ENCODE data around the gene RAD21L1.

The RAD21L1 gene

DNA sequence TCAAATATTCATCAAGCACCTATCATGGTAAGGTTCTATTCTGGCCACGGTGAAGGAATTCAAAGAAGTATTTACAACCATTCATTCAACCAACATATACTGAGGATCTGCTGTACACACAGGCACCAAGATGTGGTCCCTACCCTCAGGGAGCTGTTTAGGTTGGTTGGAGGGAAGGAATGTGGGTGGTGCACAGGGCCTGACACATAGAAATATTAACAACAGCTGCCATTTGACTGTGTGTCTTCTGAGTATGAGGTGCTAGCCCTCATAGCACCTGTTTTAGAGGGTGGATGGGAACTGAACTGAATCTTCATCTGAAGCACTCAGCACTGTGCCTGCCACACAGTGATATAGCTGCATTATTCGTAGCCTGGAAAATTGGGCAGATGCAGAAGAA, 47.5 kb downstream of the RAD21L1 start:
- no peak for DNase-seq (ENCODE audit: low spot score)

DNA sequence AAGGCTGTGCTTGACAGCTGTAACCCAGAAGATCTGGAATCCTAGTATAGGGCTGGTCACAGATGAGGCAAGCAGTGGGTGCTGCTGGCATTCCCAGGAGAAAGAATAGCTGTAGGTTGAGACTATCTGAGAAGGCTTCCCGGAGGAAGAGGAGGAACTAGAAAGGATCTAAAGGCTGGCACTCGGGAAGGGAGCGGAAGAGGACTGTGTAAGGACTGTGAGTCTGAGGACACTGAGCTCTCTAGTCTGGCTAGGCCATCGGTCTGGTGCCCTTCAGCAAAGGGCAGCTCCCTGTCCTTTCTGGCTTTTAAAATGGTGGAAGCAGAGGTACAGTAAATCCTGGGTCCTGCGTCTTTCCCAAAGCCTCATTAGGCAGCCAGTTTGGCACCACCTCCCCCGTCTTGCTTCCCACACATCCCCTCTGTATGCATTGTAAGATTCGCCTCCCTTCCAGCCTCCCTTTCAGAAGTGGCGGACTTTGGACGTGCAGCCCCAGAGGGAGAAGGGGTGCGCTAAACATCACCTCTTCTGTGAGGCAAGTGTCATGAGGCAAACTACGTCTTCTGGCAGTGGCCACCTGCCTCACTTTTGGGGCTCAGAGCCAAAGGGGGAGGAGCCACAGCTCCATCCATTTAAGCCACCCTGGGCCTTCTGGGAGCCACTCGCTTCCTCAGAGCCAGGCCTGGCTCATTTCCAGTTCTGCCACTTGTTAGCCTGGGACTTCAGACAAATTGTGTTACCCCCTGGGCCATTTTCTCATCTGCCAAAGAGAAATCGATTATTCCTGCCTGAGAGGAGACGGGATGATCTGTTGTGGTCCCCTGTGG, 48.9 kb downstream of the RAD21L1 start:
- no peak for DNase-seq (ENCODE audit: low spot score)

- DNase-seq (ENCODE audit: low spot score) = no peak
Observed at GRCh38 chr20:1275919-1276318, 50.1 kb downstream of the RAD21L1 start.

DNA sequence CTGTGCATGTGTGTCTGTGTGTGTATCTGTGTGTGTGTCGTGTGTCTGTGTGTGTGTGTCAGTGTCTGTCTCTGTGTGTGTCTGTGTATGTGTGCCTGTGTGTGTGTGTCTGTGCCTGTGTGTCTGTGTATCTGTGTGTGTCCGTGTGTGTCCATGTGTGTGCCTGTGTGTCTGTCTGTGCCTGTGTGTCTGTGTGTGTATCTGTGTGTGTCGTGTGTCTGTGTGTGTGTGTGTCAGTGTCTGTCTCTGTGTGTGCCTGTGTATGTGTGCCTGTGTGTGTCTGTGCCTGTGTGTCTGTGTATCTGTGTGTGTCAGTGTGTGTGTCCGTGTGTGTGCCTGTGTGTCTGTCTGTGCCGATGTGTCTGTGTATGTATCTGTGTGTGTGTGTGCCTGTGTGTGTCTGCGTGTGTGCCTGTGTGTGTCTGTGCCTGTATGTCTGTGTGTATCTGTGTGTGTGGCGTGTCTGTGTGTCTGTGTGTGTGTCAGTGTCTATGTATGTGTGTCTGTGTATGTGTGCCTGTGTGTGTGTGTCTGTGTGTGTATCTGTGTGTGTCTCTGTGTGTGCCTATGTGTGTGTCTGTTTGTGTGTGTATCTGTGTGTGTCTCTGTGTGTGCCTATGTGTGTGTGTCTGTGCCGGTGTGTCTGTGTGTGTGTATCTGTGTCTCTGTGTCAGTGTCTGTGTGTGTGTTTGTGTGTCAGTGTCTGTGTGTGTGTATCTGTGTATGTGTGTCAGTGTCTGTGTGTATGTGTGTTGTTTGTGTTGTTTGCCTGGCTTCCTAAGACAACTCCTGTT, 51.9 kb downstream of the RAD21L1 start:
- DNase-seq (ENCODE audit: low spot score) = no peak

DNA sequence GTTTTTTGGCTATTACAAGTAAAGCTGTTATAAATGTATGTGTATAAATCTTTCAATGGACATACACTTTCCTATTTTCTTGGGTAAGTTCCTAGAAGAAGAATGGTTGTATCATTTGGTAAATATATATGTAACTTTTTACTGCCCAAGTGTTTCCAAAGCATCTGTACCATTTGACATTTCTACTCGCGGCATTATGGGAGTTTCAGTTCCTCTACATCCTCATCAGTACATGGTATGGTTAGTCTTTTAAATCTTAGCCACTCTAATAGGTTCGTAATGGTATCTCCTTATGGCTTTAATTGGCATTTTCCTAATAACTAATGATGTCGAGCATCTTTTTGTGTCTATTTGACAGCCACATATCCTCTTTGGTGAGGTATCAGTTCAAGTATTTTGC, 53.1 kb downstream of the RAD21L1 start:
- DNase-seq (ENCODE audit: low spot score) = no peak

DNA sequence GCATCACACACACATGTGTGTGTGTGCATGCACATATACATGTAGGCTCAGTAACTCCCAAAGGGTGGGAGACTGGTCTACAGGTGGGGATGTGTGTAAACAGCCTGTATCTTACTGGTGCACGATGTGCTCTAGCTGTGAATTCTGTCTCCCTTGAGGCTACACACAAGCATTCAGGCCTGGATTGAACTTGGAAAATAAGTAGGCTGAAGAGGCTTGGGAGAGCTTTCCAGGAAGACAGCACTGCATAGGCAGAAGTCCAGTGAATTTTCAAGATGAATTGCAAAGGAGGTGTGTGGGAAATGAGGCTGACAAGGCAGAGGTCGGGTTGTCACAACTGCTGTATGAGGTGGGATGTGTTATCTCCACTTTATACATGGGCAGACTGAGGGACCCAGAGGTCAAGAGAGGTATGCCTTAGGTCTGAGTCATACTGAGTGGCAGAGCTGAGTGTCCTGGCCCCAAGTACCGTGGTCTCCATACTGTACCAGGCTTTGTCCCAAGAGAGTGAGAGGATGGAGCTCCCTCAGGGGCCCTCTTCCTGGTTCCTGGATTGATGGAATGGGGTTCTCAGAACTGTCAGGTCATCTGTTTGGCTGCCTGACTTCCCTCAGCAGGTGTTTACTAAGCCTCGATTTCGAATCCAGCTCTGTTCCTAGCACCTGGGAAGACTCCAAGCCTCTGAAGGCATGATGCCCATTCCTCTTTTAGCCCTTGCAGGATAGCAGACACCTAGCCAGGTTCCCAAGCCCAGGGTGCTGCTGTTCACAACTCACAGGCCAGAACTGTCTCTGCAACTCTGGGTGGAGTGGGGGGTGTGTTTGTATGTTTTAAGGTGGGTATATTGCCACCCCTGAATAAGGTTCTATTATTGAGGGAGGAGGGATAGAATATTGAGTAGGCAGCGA, 54.6 kb downstream of the RAD21L1 start:
- DNase-seq (ENCODE audit: low spot score) = no peak

GRCh38 chr20:1281279-1282057, 55.6 kb downstream of the RAD21L1 start:
- DNase-seq (ENCODE audit: low spot score) = no peak

- DNase-seq (ENCODE audit: low spot score) = no peak
Observed at GRCh38 chr20:1282966-1283365, 57.1 kb downstream of the RAD21L1 start.

DNA sequence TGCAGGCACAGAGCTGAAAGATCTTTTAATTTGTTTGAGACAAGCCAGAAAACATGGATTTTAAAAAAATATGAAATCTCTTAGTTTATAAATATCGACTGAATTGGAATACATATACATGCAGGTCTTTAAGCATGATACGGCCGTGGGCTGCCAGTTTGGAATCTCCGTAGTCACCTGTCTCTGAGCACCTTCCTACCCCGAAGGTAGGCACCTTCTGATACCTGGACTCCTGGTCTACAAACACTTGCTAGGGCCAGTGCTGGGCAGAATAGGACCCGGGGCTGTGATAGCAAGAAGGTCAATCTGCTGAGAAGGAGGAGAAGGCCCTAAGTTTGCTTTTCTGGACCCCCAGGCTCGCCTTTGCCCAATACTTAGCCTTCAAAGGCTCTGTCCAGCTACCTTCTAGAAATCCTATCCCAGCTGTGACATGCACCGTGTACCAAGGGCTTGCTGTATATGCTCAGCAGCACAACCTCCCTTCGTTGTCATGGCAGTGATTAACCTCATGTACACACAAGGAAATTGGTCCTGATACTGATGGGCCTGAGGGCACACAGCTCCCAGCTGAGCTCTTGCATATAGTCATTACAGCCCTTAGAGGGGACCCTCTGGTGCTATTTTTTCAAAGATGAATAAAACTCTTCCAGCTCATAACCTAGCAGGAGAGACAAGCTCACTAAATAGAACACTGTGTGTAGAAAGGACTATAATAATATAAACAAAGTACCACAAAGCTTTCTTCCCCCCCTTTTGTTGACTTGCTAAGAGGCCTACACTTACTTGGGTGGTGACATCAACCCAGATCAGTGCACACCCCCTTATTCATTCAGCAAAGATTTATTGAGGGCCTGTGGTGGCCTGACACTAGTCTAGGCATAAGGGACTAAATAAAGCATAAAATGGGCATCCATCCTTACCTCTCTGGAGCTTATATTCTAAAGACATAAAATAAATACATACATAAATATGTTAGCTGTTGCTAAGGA, 58.0 kb downstream of the RAD21L1 start:
- DNase-seq (ENCODE audit: low spot score) = no peak

DNA sequence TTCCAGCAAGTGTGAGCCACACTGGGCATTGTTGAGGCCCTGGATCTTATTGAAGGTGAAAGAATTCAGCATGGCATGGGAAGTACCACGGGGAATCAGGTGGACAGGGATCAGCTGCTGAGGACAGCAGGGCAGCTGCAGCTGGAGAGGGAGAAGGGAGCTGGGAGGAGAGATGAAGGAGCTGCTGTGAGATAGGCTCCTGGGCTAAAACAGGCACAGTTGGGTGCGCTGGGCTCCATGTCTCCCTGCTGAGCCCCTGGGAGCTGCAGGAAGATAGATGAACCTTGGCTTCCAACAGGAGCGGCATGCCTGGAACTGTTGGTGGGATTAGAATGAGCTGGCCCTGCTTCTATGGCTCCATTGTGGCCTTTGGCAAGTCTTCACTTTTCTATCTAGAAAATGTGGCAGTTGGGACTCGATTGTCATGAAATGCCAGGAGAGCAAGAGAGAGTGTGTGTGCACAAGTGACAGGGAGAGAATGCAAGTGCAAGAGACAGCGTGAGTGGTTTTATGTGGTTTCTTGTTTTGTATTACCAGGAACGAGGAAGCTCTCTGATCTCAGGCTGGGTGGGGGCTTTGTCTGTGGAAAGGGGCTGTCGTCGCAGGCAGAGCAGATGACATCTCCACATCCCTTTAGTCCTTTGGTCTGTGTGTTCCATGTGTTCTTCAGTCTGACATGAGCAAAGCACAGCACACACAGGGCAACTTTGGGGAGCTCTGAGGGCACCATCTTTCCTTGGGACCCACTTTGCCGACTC, 60.6 kb downstream of the RAD21L1 start:
- no peak for DNase-seq (ENCODE audit: low spot score)

- no peak for DNase-seq (ENCODE audit: low spot score)
Observed at GRCh38 chr20:1287306-1287705, 61.5 kb downstream of the RAD21L1 start.

- DNase-seq (ENCODE audit: low spot score) = no peak
Observed at GRCh38 chr20:1287787-1288569, 62.1 kb downstream of the RAD21L1 start.

DNA sequence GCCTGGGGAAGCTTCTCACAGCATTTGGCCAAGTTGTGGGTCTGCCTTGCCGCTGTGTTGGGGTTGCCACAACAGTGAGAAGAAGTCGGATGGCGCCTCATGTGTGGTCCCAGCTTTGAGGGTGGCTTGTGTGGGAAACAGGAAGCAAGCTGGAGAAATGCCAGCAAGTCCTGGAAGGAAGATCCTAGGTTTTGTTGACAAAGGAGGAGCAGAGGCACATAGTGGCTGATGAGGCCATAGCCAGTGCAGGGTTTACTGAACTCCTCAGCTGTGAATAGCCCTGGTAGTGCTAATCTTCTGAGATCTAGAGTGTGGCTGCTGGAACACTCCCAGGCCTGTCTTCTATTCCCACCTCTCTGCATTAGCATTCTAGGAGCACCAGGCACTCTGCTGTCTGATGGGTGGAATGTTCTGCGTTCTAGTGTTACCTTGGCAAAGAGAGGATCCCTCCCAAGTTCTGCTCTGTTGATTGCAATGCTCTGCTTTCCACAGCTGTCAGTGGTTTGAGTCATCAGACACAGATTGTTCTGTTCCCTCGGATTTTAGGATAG, 65.4 kb downstream of the RAD21L1 start:
- DNase-seq (ENCODE audit: low spot score) = no peak

DNA sequence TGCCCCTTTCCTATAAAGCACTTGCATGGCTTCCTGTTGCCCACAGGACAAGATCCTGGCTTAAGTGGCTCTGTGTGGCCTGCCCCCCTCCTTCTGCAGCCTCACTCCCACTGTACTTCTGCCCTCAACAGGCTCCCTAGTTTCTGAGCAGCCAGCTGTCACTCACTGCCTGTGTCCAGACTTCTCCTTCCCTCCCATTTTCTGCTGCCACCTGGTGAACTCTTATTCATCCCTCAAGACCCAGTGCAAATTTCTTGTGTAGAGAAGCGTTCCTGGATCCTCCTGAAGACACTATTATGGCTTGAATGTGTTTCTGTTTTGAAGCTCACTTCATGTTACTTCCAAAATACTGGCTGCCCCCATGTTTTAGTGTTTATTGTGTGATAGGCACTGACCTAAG, 66.8 kb downstream of the RAD21L1 start:
- DNase-seq (ENCODE audit: low spot score) = no peak

GRCh38 chr20:1293641-1294379, 68.0 kb downstream of the RAD21L1 start:
- no peak for DNase-seq (ENCODE audit: low spot score)

DNA sequence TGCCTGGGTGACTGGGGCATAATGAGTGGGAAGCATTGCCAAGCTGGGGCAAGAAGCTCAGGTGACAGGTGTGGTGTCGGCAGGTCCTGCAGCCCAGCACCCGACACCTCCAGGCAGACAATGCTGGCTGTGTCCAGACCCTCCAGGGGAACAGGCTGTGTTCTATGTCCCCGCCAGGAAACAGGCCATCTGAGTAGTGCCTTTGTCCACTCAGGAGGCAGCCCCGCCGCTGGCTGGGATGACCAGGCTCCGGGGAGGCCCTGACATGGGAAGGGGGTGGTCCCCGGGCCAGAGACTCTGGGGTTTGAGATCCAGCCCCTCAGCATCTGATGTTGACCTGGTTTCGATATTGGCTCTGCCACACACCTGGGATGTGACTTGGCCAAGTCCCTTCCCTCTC, 68.7 kb downstream of the RAD21L1 start:
- no peak for DNase-seq (ENCODE audit: low spot score)

GRCh38 chr20:1295276-1295930, 69.6 kb downstream of the RAD21L1 start:
- DNase-seq (ENCODE audit: low spot score) = no peak

All from LoVo (cell line).